IMR-90 (cell line): ENCODE results near the gene CDK11A. TPM values are rescaled to one million over a fixed set of nuclear protein-coding genes. Genes with fewer than 3 reads are reported as not detected.
"Not testable (repeated sequence)": the region's sequence is repeated elsewhere in the genome, so short reads cannot be mapped to it uniquely, and the experiment has no call there.

Source experiments
- ATAC-seq: fragments of 200-7000 bp; cut with Tn5 transposase; 2 replicates; pipeline ENCODE4 v1.9.1; 2020; ENCODE audit warnings: low read depth, mild to moderate bottlenecking, moderate library complexity
- BruUV-seq: library from RNA; stranded (reverse); fragments of 400-500 nt; replicated peaks from 2 replicates; lab custom pipeline; 2021; lab: Mats Ljungman, UMichigan
- CTCF ChIA-PET: fragments of 300-600 bp; formaldehyde crosslinking; extraction: SDS; loops from one replicate; lab custom pipeline; 2021; ENCODE audit warnings: antibody characterized with exemption; lab: Yijun Ruan, JAX
- POLR2A ChIA-PET: fragments of 300-600 bp; sonication (Branson Sonifier 250); formaldehyde crosslinking; loops from one replicate; lab custom pipeline; 2022; ENCODE audit warnings: antibody characterized with exemption; ENCODE audit not compliant: unreplicated experiment; lab: Charles Lee
- DNase-seq: peaks from one replicate; pipeline ENCODE4 v3.0.0; 2013
- H2AFZ ChIP-seq: replicated peaks from 2 replicates; pipeline ENCODE3; 2013; ENCODE audit warnings: low read length, mild to moderate bottlenecking; ENCODE audit not compliant: poor library complexity
- H2AK5ac ChIP-seq: 2 replicates; pipeline ENCODE4 v1.6.1; 2013; ENCODE audit warnings: low read depth, low read length, inconsistent platforms
- H2AK9ac ChIP-seq: replicated peaks from 2 replicates; pipeline ENCODE3; 2013; ENCODE audit warnings: mild to moderate bottlenecking, low read depth, low read length, moderate library complexity; ENCODE audit not compliant: poor library complexity
- H2BK120ac ChIP-seq: 2 replicates; pipeline ENCODE4 v1.6.1; 2013; ENCODE audit warnings: low read depth, low read length, inconsistent platforms
- H2BK15ac ChIP-seq: 3 replicates; pipeline ENCODE4 v1.6.1; 2013; ENCODE audit warnings: low read depth, low read length, inconsistent platforms
- H2BK20ac ChIP-seq: 2 replicates; pipeline ENCODE4 v1.6.1; 2013; ENCODE audit warnings: low read depth, mild to moderate bottlenecking, inconsistent platforms, low read length, moderate library complexity
- H2BK5ac ChIP-seq: 2 replicates; pipeline ENCODE4 v1.6.1; 2013; ENCODE audit warnings: mild to moderate bottlenecking, low read depth, low read length, inconsistent platforms; ENCODE audit not compliant: poor library complexity, severe bottlenecking
- H3K14ac ChIP-seq: replicated peaks from 2 replicates; pipeline ENCODE4 v1.6.1; 2013; ENCODE audit warnings: low read depth, low read length, inconsistent platforms
- H3K18ac ChIP-seq: 2 replicates; pipeline ENCODE4 v1.6.1; 2013; ENCODE audit warnings: low read depth, low read length, control low read depth
- H3K23ac ChIP-seq: 2 replicates; pipeline ENCODE4 v1.6.1; 2013; ENCODE audit warnings: low read depth, low read length, inconsistent platforms
- H3K27ac ChIP-seq: 2 replicates; pipeline ENCODE4 v1.5.1; 2013; ENCODE audit warnings: mild to moderate bottlenecking, control low read depth, low read length; ENCODE audit not compliant: insufficient read depth
- H3K27me3 ChIP-seq: 2 replicates; pipeline ENCODE4 v1.6.1; 2013; ENCODE audit warnings: low read length; ENCODE audit not compliant: control insufficient read depth, insufficient read depth
- H3K36me3 ChIP-seq: 2 replicates; pipeline ENCODE4 v1.6.1; 2013; ENCODE audit warnings: low read length, mixed read lengths; ENCODE audit not compliant: control insufficient read depth, insufficient read depth
- H3K4ac ChIP-seq: 2 replicates; pipeline ENCODE4 v1.6.1; 2013; ENCODE audit warnings: low read depth, low read length, inconsistent platforms
- H3K4me1 ChIP-seq: 2 replicates; pipeline ENCODE4 v1.6.1; 2013; ENCODE audit warnings: low read length, mixed read lengths; ENCODE audit not compliant: control insufficient read depth, insufficient read depth
- H3K4me2 ChIP-seq: 2 replicates; pipeline ENCODE4 v1.6.1; 2013; ENCODE audit warnings: low read depth, mild to moderate bottlenecking, control low read depth, low read length, moderate library complexity
- H3K4me3 ChIP-seq: 2 replicates; pipeline ENCODE4 v1.5.1; 2013; ENCODE audit warnings: low read depth, mild to moderate bottlenecking, control low read depth, low read length, moderate library complexity; ENCODE audit not compliant: insufficient read depth
- H3K56ac ChIP-seq: 2 replicates; pipeline ENCODE4 v1.6.1; 2013; ENCODE audit warnings: low read length, inconsistent platforms; ENCODE audit not compliant: insufficient read depth; ENCODE audit errors: extremely low read depth
- H3K79me1 ChIP-seq, 2 experiments: 2 replicates each; pipeline ENCODE4 v1.6.1; 2013; ENCODE audit warnings: low read length in 2 of 2, inconsistent platforms in 1 of 2, low read depth in 1 of 2
- H3K9ac ChIP-seq: 2 replicates; pipeline ENCODE4 v1.6.1; 2013; ENCODE audit warnings: low read depth, low read length, control low read depth
- H3K9me1 ChIP-seq: 2 replicates; pipeline ENCODE4 v1.6.1; 2013; ENCODE audit warnings: low read length, inconsistent platforms; ENCODE audit not compliant: insufficient read depth
- H3K9me3 ChIP-seq: 2 replicates; pipeline ENCODE4 v1.6.1; 2013; ENCODE audit warnings: low read length; ENCODE audit not compliant: control insufficient read depth, insufficient read depth
- H4K20me1 ChIP-seq: 2 replicates; pipeline ENCODE4 v1.6.1; 2013; ENCODE audit warnings: low read length, inconsistent platforms; ENCODE audit not compliant: insufficient read depth
- H4K5ac ChIP-seq: 2 replicates; pipeline ENCODE4 v1.6.1; 2013; ENCODE audit warnings: mild to moderate bottlenecking, low read depth, low read length, control low read depth
- H4K8ac ChIP-seq, 2 experiments: 2 replicates each; pipeline ENCODE4 v1.6.1; 2013; ENCODE audit warnings: low read depth in 2 of 2, low read length in 2 of 2, control low read depth in 1 of 2, inconsistent platforms in 1 of 2
- H4K91ac ChIP-seq: 2 replicates; pipeline ENCODE4 v1.6.1; 2013; ENCODE audit warnings: low read depth, low read length, inconsistent platforms; ENCODE audit not compliant: insufficient read depth
- WGBS, 2 experiments: methylation state at CpG; one replicate each; pipeline versions ENCODE4 v1.1.5 to v1.1.7; 2013; ENCODE audit warnings: missing lambda C conversion rate in 2 of 2; ENCODE audit not compliant: insufficient read length in 1 of 2; ENCODE audit errors: extremely low coverage in 2 of 2; 5-methylcytosine and 5-hydroxymethylcytosine counted together
- dilution Hi-C: fragments of 300-500 bp; cut with HindIII; formaldehyde crosslinking; loops from one replicate; pipeline ENCODE4 v1.14.3; 2018; ENCODE audit warnings: low sequenced_read_pairs; ENCODE audit not compliant: unreplicated experiment
- in situ Hi-C: fragments of 300-500 bp; cut with MboI; formaldehyde crosslinking; loops from 3 replicates; pipeline ENCODE4 v1.14.3; 2019; ENCODE audit warnings: low sequenced_read_pairs, inconsistent platforms, mixed read lengths
- intact Hi-C: fragments of 100-400 bp; cut with micrococcal nuclease; formaldehyde crosslinking; loops from 2 replicates; pipeline ENCODE4 v1.10.0; 2022
- polyA plus RNA-seq, 3 experiments: library from polyadenylated mRNA; depleted of rRNA; stranded (reverse); fragments of >200 nt; gene quantifications; 2 replicates each; pipeline ENCODE4 v1.2.3, GENCODE V29; 2012; ENCODE audit warnings: low replicate concordance in 1 of 3
- total RNA-seq: library from RNA; depleted of rRNA; stranded (reverse); fragments of >200 nt; gene quantifications from 2 replicates; pipeline ENCODE4 v1.2.3, GENCODE V29; 2012

Gene CDK11A
- total and polyA plus RNA-seq, 2 of the 4 experiments (the other 2 are of a cell fraction) = 1.8 to 20.0 TPM

DNA sequence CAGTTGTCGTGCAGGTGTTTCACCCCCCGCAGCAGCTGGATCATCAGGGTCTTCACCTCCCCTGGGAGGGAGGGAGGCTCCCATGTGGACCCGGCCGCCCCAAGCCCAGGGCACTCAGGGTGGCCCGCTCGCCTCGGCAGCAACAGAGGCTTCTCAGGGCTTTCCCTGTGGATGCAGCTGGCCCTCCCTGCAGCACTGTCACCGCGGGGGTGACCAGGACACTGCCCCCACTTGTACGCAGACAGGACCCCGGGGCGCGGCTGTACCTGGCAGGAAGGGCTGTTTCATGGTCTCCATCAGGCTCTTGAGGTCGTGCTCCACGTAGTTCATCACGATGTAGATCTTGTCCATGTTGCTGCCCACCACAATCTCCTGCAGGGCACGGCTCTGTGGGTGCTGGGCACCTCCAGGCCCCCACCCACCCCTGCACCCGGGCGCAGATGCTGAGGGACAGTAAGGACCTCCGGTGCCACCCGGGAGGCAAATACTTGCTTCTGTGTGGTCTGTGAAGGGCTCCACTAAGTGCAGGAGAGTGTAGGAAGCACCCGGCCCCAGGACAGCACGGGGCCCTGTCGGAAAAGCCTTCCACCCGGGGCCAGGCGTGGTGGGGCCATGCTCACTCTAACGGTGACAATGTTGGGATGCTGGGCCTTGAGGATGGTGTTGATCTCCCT, 19.7 kb downstream of the CDK11A start:
- DNase-seq, H3K9ac ChIP-seq, H3K56ac ChIP-seq, H2BK15ac ChIP-seq, H3K27me3 ChIP-seq, dilution Hi-C loops, H3K9me3 ChIP-seq, ATAC-seq, H3K14ac ChIP-seq, H3K79me1 ChIP-seq, H3K4ac ChIP-seq, H2AK9ac ChIP-seq, H3K23ac ChIP-seq, CTCF ChIA-PET, BruUV-seq, H4K91ac ChIP-seq, H3K4me2 ChIP-seq, H3K27ac ChIP-seq, H2AFZ ChIP-seq, H4K8ac ChIP-seq, H2AK5ac ChIP-seq, POLR2A ChIA-PET, H3K36me3 ChIP-seq, intact Hi-C loops, H2BK5ac ChIP-seq, H3K4me1 ChIP-seq, H3K9me1 ChIP-seq, in situ Hi-C loops, H2BK20ac ChIP-seq, H3K18ac ChIP-seq, H4K20me1 ChIP-seq, H3K4me3 ChIP-seq, H2BK120ac ChIP-seq, H4K5ac ChIP-seq: not testable (repeated sequence)
- no CpG with 5 or more reads among the region's 27 CpGs for WGBS, 2 experiments
